Measurements from ENCODE around the gene LRRC28.
"Not testable (repeated sequence)": the region's sequence is repeated elsewhere in the genome, so short reads cannot be mapped to it uniquely, and the experiment has no call there.

Gene LRRC28

GRCh38 chr15:99345832-99346462 is 94.7 kb downstream of the LRRC28 start:
- DNase-seq, result no peak

GRCh38 chr15:99347574-99347973 is 96.3 kb downstream of the LRRC28 start:
- no peak for DNase-seq

GRCh38 chr15:99348412-99348811 is 97.1 kb downstream of the LRRC28 start:
- no peak for DNase-seq

- no peak for DNase-seq
Measured at GRCh38 chr15:99350408-99350807, 99.1 kb downstream of the LRRC28 start.

GRCh38 chr15:99359769-99360168 is 108.5 kb downstream of the LRRC28 start:
- no peak for DNase-seq

- no peak for DNase-seq
Measured at GRCh38 chr15:99361545-99362185, 110.4 kb downstream of the LRRC28 start.

GRCh38 chr15:99365242-99365641 is 114.0 kb downstream of the LRRC28 start:
- no peak for DNase-seq

GRCh38 chr15:99366013-99366412 is 114.7 kb downstream of the LRRC28 start:
- DNase-seq, result no peak

- no peak for DNase-seq
Measured at GRCh38 chr15:99368743-99369142, 117.5 kb downstream of the LRRC28 start.

GRCh38 chr15:99369196-99369595 is 117.9 kb downstream of the LRRC28 start:
- DNase-seq, result no peak

GRCh38 chr15:99371180-99372103 is 120.2 kb downstream of the LRRC28 start:
- no peak for DNase-seq

GRCh38 chr15:99385005-99385669 is 133.9 kb downstream of the LRRC28 start:
- DNase-seq, result no peak

- DNase-seq, result no peak
Measured at GRCh38 chr15:99385865-99386264, 134.6 kb downstream of the LRRC28 start.

GRCh38 chr15:99386391-99386790 is 135.1 kb downstream of the LRRC28 start:
- no peak for DNase-seq

- DNase-seq, result no peak
Measured at GRCh38 chr15:99387421-99388168, 136.3 kb downstream of the LRRC28 start.

GRCh38 chr15:99390667-99391066 is 139.4 kb downstream of the LRRC28 start:
- DNase-seq, result no peak

- DNase-seq, result no peak
Measured at GRCh38 chr15:99393641-99394040, 142.4 kb downstream of the LRRC28 start.

GRCh38 chr15:99396375-99396774 is 145.1 kb downstream of the LRRC28 start:
- no peak for DNase-seq

- DNase-seq, result no peak
Measured at GRCh38 chr15:99399061-99399460, 147.8 kb downstream of the LRRC28 start.

- DNase-seq, result no peak
Measured at GRCh38 chr15:99399618-99400017, 148.3 kb downstream of the LRRC28 start.

- DNase-seq, result not testable (repeated sequence)
Measured at GRCh38 chr15:99401216-99401615, 149.9 kb downstream of the LRRC28 start.

- DNase-seq, result no peak
Measured at GRCh38 chr15:99402014-99402729, 150.9 kb downstream of the LRRC28 start.
